HepG2 (cell line): ENCODE measurements around the gene ZNF394. TPM values are rescaled to one million over a fixed set of nuclear protein-coding genes. Genes with fewer than 3 reads are reported as not detected.

Experiments
- DPF2 ChIP-seq: sonication (generic); formaldehyde crosslinking; IDR thresholded peaks from 2 replicates; pipeline ENCODE4 v1.4.0; 2020; ENCODE audit warnings: mild to moderate bottlenecking, low read depth, missing genetic modification reagents, borderline replicate concordance
- FOXP1 ChIP-seq, 2 experiments: fragments of 450-650 bp in 1 of 2; IDR thresholded peaks; 2 replicates each; pipeline ENCODE4 v1.6.1; 2017 to 2018; ENCODE audit warnings: antibody characterized with exemption in 1 of 2
- PAF1 ChIP-seq: IDR thresholded peaks from 2 replicates; pipeline ENCODE4 v1.6.1; 2016; ENCODE audit warnings: missing genetic modification reagents, missing compliant biosample characterization
- SATB2 ChIP-seq: sonication (generic); formaldehyde crosslinking; IDR thresholded peaks from 2 replicates; pipeline ENCODE4 v1.5.0; 2020; ENCODE audit warnings: missing genetic modification reagents
- SYNCRIP ChIP-seq: fragments of 200-400 bp; formaldehyde crosslinking; IDR thresholded peaks from 2 replicates; pipeline ENCODE4 v1.6.1; 2018; ENCODE audit warnings: mild to moderate bottlenecking, low read depth, low read length; ENCODE audit not compliant: insufficient read depth
- ZNF225 ChIP-seq: sonication (generic); formaldehyde crosslinking; IDR thresholded peaks from 2 replicates; pipeline ENCODE4 v1.4.0; 2020; ENCODE audit warnings: mild to moderate bottlenecking, missing genetic modification reagents
- ZNF260 ChIP-seq: sonication (generic); formaldehyde crosslinking; IDR thresholded peaks from 2 replicates; pipeline ENCODE4 v1.4.0; 2020; ENCODE audit warnings: missing genetic modification reagents, low read depth, mild to moderate bottlenecking, borderline replicate concordance
- ZNF569 ChIP-seq: sonication (generic); formaldehyde crosslinking; IDR thresholded peaks from 2 replicates; pipeline ENCODE4 v1.5.0; 2020; ENCODE audit warnings: mild to moderate bottlenecking, missing genetic modification reagents, moderate library complexity, borderline replicate concordance
- ZNF737 ChIP-seq: sonication (generic); formaldehyde crosslinking; IDR thresholded peaks from 2 replicates; pipeline ENCODE4 v1.5.0; 2020; ENCODE audit warnings: missing genetic modification reagents, mild to moderate bottlenecking, borderline replicate concordance
- ZNF746 ChIP-seq: sonication (generic); formaldehyde crosslinking; IDR thresholded peaks from 2 replicates; pipeline ENCODE4 v1.8.0; 2022; ENCODE audit warnings: mild to moderate bottlenecking, missing genetic modification reagents
- ZNF766 ChIP-seq: sonication (generic); formaldehyde crosslinking; IDR thresholded peaks from 2 replicates; pipeline ENCODE4 v1.5.0; 2020; ENCODE audit warnings: missing genetic modification reagents, borderline replicate concordance
- ZNF776 ChIP-seq: sonication (generic); formaldehyde crosslinking; IDR thresholded peaks from 2 replicates; pipeline ENCODE4 v1.4.0; 2020; ENCODE audit warnings: mild to moderate bottlenecking, missing genetic modification reagents
- polyA plus RNA-seq, 8 experiments: library from polyadenylated mRNA; depleted of rRNA in 3 of 8; stranded (reverse) in 7 of 8; unstranded in 1 of 8; fragments of >200 nt; fragmentation: Illumina TruSeq in 4 of 8; extraction: Trizol in 4 of 8; gene quantifications; 2 replicates each; pipeline versions ENCODE4 v1.2.1 to v1.2.3, GENCODE V29; 2011 to 2016; ENCODE audit warnings: low read depth in 4 of 8, missing spikeins in 1 of 8, mixed read lengths in 1 of 8; ENCODE audit not compliant: insufficient read depth in 1 of 8
- total RNA-seq, 5 experiments: library from RNA; depleted of rRNA; stranded (reverse); fragments of >200 nt; fragmentation: Illumina TruSeq; extraction: Trizol; gene quantifications; 2 replicates each; pipeline ENCODE4 v1.2.3, GENCODE V29; 2016; ENCODE audit warnings: low read depth in 1 of 5
- TF ChIP-seq, protein P1 (sequence below), 2 experiments: fragments of 450-650 bp in 1 of 2; sonication (generic) in 1 of 2; formaldehyde crosslinking in 1 of 2; IDR thresholded peaks; 2 replicates each; pipeline versions ENCODE4 v1.6.1 to v1.8.0; 2016 to 2022; ENCODE audit warnings: antibody characterized with exemption in 1 of 2, mild to moderate bottlenecking in 1 of 2, missing genetic modification reagents in 1 of 2
- TF ChIP-seq, protein P2 (sequence below): sonication (generic); formaldehyde crosslinking; IDR thresholded peaks from 2 replicates; pipeline ENCODE4 v1.4.0; 2020; ENCODE audit warnings: mild to moderate bottlenecking, low read depth, missing genetic modification reagents
- TF ChIP-seq, protein P3 (sequence below): sonication (generic); formaldehyde crosslinking; IDR thresholded peaks from 2 replicates; pipeline ENCODE4 v1.8.1; 2023; ENCODE audit warnings: mild to moderate bottlenecking, missing genetic modification reagents

Gene ZNF394
- total and polyA plus RNA-seq, 2 of the 13 experiments (the other 11 are each of a cell fraction or from before 2014, with no cell fraction given): 7.8 to 19.6 TPM

DNA sequence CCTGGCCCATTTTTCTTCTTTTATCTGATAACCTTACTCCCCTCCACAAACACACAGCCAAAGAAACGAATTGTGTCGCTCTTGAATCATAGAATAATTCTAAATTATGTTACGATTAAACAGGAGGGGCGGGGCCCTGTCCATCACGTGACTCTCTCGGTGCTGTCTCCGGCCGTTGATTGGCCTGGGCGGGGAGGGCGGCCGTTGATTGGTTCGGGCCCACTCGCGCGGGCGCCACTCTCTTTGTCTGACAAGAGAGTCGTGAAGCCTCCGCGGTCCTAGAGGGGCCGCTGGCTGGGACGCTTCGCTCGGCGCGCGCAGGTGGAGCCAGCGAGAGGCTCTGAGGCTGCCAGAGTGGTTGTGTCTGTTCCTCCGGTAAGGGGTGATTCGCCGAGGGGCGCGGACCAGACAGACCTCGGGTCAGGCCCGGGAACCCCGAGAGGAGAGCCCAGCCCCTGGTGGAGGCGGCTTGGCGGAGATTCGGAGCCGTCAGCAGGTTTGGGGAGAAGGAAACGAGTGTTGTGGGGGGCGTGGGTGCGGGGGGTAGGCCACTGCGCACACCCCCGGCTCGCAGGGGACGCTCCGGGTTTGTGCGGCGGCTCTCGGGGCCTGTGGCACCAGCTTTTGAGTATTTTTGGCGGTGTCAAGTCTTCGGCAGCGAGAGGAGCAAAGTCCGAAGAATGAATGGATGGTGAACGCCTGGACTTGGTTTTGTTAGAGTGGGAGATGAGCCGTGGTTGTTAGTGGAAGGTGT lies 27.3 kb downstream of the ZNF394 start, which contains the start of gene ZNF789 (continued):
- TF ChIP-seq, protein P1, sequence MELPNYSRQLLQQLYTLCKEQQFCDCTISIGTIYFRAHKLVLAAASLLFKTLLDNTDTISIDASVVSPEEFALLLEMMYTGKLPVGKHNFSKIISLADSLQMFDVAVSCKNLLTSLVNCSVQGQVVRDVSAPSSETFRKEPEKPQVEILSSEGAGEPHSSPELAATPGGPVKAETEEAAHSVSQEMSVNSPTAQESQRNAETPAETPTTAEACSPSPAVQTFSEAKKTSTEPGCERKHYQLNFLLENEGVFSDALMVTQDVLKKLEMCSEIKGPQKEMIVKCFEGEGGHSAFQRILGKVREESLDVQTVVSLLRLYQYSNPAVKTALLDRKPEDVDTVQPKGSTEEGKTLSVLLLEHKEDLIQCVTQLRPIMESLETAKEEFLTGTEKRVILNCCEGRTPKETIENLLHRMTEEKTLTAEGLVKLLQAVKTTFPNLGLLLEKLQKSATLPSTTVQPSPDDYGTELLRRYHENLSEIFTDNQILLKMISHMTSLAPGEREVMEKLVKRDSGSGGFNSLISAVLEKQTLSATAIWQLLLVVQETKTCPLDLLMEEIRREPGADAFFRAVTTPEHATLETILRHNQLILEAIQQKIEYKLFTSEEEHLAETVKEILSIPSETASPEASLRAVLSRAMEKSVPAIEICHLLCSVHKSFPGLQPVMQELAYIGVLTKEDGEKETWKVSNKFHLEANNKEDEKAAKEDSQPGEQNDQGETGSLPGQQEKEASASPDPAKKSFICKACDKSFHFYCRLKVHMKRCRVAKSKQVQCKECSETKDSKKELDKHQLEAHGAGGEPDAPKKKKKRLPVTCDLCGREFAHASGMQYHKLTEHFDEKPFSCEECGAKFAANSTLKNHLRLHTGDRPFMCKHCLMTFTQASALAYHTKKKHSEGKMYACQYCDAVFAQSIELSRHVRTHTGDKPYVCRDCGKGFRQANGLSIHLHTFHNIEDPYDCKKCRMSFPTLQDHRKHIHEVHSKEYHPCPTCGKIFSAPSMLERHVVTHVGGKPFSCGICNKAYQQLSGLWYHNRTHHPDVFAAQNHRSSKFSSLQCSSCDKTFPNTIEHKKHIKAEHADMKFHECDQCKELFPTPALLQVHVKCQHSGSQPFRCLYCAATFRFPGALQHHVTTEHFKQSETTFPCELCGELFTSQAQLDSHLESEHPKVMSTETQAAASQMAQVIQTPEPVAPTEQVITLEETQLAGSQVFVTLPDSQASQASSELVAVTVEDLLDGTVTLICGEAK (IDR thresholded peaks at IDR 0.05): no peak
- TF ChIP-seq, protein P1 (CRISPR knock-in tag; IDR thresholded peaks at IDR 0.05): peak; percentile 86
- TF ChIP-seq DPF2 (CRISPR knock-in tag) (no peak), SYNCRIP (no peak), ZNF569 (no peak), ZNF737 (CRISPR knock-in tag) (no peak), ZNF766 (CRISPR knock-in tag) (no peak; the same call in 1 of the 2 replicates), PAF1 (CRISPR knock-in tag) (no peak), ZNF776 (peak; percentile 35; the same call in 1 of the 2 replicates), FOXP1 (IDR thresholded peaks at IDR 0.05) (no peak), FOXP1 (CRISPR knock-in tag; IDR thresholded peaks at IDR 0.05) (no peak), ZNF225 (CRISPR knock-in tag) (no peak), ZNF260 (CRISPR knock-in tag) (no peak), SATB2 (CRISPR knock-in tag) (no peak), ZNF746 (peak; percentile 49; the same call in 1 of the 2 replicates)
- TF ChIP-seq, protein P2, sequence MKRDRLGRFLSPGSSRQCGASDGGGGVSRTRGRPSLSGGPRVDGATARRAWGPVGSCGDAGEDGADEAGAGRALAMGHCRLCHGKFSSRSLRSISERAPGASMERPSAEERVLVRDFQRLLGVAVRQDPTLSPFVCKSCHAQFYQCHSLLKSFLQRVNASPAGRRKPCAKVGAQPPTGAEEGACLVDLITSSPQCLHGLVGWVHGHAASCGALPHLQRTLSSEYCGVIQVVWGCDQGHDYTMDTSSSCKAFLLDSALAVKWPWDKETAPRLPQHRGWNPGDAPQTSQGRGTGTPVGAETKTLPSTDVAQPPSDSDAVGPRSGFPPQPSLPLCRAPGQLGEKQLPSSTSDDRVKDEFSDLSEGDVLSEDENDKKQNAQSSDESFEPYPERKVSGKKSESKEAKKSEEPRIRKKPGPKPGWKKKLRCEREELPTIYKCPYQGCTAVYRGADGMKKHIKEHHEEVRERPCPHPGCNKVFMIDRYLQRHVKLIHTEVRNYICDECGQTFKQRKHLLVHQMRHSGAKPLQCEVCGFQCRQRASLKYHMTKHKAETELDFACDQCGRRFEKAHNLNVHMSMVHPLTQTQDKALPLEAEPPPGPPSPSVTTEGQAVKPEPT (CRISPR knock-in tag): 0 out of 2 replicates have a peak, but pooled peaks have one; percentile 61
- TF ChIP-seq, protein P3, sequence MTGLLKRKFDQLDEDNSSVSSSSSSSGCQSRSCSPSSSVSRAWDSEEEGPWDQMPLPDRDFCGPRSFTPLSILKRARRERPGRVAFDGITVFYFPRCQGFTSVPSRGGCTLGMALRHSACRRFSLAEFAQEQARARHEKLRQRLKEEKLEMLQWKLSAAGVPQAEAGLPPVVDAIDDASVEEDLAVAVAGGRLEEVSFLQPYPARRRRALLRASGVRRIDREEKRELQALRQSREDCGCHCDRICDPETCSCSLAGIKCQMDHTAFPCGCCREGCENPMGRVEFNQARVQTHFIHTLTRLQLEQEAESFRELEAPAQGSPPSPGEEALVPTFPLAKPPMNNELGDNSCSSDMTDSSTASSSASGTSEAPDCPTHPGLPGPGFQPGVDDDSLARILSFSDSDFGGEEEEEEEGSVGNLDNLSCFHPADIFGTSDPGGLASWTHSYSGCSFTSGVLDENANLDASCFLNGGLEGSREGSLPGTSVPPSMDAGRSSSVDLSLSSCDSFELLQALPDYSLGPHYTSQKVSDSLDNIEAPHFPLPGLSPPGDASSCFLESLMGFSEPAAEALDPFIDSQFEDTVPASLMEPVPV (CRISPR knock-in tag): no peak; the same call in 1 of the 2 replicates
